Activated CD8-positive, alpha-beta memory T cell treated with anti-CD3 and anti-CD28 coated beads, Interleukin-2, amount 50 U/mL, for 1 hour (primary cell): Measurements from ENCODE around the gene CENPF.
"Not testable (repeated sequence)": the region's sequence is repeated elsewhere in the genome, so short reads cannot be mapped to it uniquely, and the experiment has no call there.

Experiments used
- DNase-seq: peaks from one replicate; pipeline ENCODE4 v3.0.0-alpha.2; 2020; ENCODE audit errors: extremely low read depth

The CENPF gene, protein sequence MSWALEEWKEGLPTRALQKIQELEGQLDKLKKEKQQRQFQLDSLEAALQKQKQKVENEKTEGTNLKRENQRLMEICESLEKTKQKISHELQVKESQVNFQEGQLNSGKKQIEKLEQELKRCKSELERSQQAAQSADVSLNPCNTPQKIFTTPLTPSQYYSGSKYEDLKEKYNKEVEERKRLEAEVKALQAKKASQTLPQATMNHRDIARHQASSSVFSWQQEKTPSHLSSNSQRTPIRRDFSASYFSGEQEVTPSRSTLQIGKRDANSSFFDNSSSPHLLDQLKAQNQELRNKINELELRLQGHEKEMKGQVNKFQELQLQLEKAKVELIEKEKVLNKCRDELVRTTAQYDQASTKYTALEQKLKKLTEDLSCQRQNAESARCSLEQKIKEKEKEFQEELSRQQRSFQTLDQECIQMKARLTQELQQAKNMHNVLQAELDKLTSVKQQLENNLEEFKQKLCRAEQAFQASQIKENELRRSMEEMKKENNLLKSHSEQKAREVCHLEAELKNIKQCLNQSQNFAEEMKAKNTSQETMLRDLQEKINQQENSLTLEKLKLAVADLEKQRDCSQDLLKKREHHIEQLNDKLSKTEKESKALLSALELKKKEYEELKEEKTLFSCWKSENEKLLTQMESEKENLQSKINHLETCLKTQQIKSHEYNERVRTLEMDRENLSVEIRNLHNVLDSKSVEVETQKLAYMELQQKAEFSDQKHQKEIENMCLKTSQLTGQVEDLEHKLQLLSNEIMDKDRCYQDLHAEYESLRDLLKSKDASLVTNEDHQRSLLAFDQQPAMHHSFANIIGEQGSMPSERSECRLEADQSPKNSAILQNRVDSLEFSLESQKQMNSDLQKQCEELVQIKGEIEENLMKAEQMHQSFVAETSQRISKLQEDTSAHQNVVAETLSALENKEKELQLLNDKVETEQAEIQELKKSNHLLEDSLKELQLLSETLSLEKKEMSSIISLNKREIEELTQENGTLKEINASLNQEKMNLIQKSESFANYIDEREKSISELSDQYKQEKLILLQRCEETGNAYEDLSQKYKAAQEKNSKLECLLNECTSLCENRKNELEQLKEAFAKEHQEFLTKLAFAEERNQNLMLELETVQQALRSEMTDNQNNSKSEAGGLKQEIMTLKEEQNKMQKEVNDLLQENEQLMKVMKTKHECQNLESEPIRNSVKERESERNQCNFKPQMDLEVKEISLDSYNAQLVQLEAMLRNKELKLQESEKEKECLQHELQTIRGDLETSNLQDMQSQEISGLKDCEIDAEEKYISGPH (N-terminal part only)

DNA sequence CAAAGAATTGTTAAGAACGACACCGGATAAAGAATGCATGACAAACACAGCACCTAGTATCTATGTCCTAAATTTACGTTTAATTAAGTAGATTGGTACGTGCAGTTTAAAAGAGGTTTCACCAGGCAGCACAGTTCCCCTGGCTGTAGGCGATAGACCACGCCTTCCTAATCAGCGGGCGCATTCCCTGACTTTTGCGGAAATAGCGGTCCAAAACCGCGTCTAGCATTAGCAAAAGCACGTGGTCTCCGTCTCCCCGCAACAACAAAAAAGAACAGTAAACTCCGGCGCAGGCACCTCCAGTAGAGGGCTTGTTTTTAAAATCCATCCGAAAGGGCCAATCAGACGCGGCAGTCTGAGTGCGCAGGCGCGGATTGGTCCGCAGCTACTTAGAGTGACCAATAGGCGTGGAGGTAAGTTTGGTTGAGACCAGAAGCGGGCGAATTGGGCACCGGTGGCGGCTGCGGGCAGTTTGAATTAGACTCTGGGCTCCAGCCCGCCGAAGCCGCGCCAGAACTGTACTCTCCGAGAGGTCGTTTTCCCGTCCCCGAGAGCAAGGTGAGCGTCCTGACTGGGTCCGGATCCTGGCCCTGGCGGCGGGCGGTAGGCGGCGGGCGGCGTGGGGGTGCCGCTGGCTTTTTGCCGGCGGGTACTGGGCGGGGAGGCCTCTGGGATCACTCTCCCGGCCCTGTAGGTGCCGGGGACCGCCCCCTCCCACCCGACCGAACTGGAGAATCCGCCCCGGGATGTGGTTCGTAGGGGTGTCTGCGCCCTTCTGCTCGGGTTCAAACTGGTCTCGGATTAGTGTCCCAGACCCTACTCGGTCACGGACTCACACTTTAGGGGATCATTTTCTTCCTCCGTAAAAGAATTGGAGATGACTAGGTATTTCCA lies at the start of gene CENPF:
Gene CENPF (plus strand): TSS at position 432 of the 894 bp plus-strand sequence. CDS start 10,560 bp downstream, outside the sequence.
- peak; percentile 76 for DNase-seq

GRCh38 chr1:214557952-214558735 lies 44.9 kb upstream of the CENPF start:
- no peak for DNase-seq

DNA sequence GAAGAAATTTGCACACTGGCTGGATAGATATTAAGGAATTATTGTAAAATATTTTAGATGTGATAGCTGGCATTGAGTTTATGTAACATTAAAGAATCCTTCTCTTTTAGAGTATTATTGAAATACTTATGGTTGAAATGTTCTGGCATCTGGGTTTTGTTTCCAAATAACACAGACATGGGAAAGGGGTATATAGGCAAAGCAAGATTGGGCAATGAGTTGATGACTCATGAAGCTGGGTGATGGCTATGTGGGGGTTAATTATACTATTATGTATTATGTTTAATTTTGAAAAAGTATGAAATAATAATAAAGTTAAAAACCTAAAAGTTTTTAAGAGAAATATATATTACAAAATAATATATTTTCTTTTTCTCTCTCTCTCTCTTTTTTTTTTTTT lies 39.1 kb upstream of the CENPF start:
- DNase-seq = no peak

DNA sequence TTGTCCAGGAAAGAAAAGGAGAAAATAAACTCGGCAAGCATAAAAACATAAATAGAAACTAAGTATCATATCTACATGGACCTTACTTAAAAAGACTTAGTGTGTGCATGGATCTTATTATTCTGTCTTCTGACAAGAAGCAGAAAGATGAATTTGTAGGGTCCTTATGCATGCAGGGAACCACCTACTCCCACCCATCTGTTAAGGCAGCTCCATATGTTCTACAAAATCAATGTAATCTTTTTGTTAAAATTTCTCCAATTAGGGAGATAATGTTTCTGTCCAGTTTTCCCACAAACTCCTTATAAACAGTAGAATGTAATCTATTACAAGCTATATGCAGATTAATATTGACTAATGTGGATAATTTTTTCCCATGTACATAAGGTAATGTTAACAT lies 37.7 kb upstream of the CENPF start:
- no peak for DNase-seq

- DNase-seq = no peak
Observed at GRCh38 chr1:214566158-214567104, 36.6 kb upstream of the CENPF start.

- DNase-seq = no peak
Observed at GRCh38 chr1:214567481-214567980, 35.5 kb upstream of the CENPF start.

DNA sequence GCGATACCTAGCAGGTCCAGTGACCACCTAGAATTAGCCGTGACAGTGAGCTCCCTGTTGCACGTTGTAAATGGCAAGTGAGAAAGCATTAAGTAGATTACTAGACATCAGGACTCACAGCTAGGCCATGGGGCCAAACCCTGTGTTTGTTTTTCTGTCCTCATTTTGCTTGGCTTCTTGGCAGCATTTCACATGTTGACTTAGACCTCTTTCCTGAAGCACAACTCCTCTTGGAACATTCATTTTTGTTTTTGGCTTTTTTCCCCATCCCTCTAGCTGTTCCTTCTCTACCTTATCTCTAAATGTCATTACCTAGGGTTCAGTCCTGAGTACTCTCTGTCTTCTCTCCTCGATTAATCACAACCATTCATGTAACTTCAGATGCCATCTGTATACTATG lies 34.7 kb upstream of the CENPF start:
- no peak for DNase-seq

GRCh38 chr1:214569357-214570004 lies 33.5 kb upstream of the CENPF start:
- no peak for DNase-seq

- DNase-seq = no peak
Observed at GRCh38 chr1:214570442-214570841, 32.6 kb upstream of the CENPF start.

DNA sequence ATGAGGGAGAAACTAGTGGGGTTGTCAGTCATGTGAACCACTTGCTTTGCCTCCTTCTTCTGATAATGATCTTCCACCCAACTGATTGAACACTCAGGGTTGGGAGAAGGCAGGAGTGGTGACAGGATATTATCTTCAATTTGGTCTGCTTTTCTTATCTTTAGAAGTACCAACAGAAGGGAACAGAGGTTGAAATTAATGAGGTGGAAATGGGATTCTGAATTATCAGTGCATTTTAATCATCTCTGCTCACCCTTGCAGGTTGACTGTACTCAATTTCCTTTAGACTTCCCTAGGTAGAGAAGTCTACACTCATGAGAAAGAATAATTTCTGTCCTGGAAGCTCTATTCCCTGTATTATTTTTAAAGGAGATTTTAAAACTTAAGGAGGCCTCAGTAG lies 31.7 kb upstream of the CENPF start:
- no peak for DNase-seq

DNA sequence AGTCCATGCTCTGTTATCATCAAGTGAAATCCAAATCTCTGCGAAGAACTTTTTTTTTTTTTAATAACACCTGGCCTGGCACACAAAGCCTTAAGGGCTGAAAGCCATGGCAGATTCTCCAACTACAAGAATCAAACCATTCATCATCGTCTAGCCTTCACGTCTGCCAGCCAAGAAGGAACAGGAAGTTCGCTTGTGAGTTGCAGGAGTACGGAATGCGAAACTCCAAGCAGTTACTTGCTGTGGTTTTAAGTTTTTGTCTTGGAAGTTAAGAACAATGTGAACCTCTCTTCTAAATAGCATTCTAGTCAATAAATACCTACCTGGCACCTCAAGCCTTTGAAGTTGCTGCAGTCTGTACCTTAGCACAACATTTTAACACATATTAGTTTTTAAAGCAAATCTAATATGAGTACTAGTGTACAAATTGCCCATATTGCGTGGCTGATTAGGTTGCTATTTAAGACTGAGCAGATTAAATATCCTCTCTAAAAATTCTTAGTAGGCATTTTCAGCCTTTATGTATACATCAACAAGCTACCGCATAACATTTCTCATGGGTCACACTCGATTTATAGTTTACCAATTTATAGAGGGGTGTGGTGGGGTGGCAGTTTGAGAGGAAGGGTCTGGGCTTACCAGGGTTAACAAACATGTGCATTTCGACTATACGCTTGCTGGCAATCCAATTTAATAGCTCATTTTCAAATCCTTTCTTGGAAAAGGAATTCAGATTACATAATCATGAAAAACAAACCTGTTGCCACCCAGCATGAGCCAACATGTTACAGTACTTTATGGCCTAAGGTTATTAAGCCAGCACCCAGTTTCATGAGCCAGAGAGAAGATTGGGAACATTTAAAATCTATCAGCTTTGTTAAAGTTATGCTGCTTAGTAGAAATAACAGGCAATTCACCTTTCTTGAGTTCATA lies 29.3 kb upstream of the CENPF start:
- DNase-seq = no peak

DNA sequence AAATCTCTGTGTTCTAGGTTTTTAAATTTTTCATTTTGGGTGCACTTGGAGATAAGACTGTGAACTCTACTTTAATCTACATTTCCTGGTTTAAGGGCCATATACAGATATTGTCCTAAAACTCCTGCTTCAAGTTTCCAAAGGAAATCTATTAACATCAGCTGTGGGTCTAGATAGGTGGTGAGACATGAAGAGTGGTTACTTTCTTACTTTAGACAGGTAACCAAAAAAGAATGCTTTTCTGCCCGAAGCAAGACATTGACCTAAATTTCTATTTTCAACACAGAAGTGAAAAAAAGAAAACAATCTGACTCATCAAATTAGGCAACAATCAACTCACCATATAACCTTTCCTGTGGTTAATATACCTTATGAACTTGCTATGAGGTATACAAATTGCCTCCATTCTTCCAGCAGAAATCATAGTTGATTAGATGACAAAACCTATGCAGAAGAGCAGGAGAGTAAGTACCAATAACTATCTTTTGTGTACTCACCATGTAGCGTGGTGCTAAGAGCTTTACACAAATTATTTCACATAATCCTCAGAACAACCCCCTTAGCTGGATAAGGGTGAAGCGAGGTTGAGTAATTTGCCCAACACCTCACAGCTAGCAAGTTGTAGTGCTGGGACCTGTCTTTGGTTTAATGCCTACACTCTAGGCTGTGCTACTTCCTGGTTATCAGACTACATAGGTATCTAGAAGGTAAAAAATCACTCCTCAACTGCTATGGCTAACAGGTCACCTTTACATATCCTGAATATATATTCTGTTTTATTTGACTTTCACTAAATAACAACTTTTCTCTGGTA lies 28.2 kb upstream of the CENPF start:
- DNase-seq = no peak

GRCh38 chr1:214576120-214576519 lies 26.9 kb upstream of the CENPF start:
- not testable (repeated sequence) for DNase-seq

GRCh38 chr1:214579183-214579582 lies 23.8 kb upstream of the CENPF start:
- no peak for DNase-seq

DNA sequence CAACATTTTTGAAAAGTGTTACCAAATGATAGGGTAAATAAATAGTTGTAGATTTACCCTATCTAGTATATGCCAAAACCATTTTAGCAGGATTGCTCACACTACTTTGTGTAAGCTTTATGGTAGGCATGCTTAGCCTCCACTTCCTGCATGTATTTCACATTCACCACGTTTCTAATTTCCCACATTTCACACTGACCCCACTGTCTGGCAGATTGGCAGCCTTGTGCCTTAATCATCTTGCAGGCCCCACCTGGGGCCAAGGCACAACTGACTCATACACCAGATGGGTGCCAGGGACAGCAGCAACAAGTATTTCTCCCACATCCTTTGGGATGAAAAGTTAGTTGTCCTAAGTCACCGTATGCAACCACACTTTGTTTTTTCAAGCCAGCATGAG lies 21.2 kb upstream of the CENPF start:
- DNase-seq = no peak

- DNase-seq = no peak
Observed at GRCh38 chr1:214582289-214582891, 20.6 kb upstream of the CENPF start.
